GM12891 (cell line): Measurements from ENCODE around the gene CZIB.

Experiments
- PAX5 ChIP-seq: IDR thresholded peaks from 2 replicates; pipeline ENCODE4 v1.6.1; 2011; ENCODE audit warnings: low read length, moderate library complexity, mild to moderate bottlenecking; ENCODE audit not compliant: insufficient read depth, severe bottlenecking
- POLR2A ChIP-seq: IDR thresholded peaks from 2 replicates; pipeline ENCODE4 v1.6.1; 2011; ENCODE audit warnings: low read depth, low read length, control low read depth
- POLR2AphosphoS5 ChIP-seq: IDR thresholded peaks from 2 replicates; pipeline ENCODE4 v1.6.1; 2011; ENCODE audit warnings: low read depth, low read length, control low read depth
- POU2F2 ChIP-seq: IDR thresholded peaks from 2 replicates; pipeline ENCODE4 v1.6.1; 2011; ENCODE audit warnings: low read depth, mild to moderate bottlenecking, control low read depth, low read length, moderate library complexity
- SPI1 ChIP-seq: IDR thresholded peaks from 2 replicates; pipeline ENCODE4 v1.6.1; 2011; ENCODE audit warnings: low read depth, low read length, control low read depth
- TAF1 ChIP-seq: IDR thresholded peaks from 2 replicates; pipeline ENCODE4 v1.6.1; 2011; ENCODE audit warnings: low read depth, low read length, control low read depth

DNA sequence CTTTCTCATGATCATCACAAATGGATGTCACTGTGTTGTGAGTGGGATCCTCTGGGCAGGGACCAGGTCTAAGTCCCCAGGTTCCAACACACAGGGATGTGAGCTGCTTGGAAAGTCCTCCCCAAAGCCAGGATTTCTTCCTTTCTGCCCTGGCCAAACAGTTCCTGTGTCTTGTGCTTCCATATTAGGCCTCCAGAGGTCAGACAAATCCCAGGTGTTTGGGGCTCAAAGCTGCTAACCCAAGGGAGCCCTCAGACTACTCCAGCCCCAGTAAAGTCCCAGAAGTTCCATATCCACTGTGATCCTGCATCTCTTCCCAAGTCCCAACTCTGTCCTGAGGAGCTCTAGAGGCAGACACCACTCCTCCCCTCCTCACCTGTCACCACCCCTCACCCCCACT is 45.6 kb upstream of the CZIB start:
- no peak for TF ChIP-seq POLR2AphosphoS5
- no peak for TF ChIP-seq POLR2A
- no peak for TF ChIP-seq TAF1
- no peak for TF ChIP-seq PAX5
- TF ChIP-seq SPI1: no peak
- no peak for TF ChIP-seq POU2F2
